Activated CD4-positive, alpha-beta T cell treated with anti-CD3 and anti-CD28 coated beads, Interleukin-10, Interleukin-2, amounts not matched to agents 100 ng/mL and 50 ng/mL, durations not matched to agents 16 hours and 8 hours (primary cell): Measurements from ENCODE around the gene POP4.

ENCODE experiments used
- DNase-seq: peaks from one replicate; pipeline ENCODE4 v3.0.0-alpha.2; 2020

The POP4 gene

GRCh38 chr19:29577649-29577963, 28.5 kb upstream of the POP4 start:
- DNase-seq: no peak

DNA sequence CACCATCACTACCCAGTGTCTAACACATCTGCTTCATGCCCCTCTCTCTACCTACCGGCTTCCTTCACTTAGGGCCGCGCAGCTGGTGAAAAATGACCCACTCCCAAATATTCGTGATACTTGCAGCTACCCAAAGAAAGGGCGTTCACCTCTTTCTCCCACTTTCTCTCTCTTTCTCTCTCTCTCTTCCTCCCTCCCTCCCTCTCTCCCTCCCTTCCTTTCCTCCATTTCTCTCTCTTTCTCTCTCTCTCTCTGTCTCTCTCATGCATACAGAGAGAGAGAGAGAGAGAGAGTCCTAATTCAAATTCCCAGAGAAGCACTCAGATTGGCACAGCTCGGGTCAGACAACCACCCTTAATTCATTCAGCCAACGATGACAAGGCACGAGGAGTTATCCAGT, 27.7 kb upstream of the POP4 start:
- no peak for DNase-seq

GRCh38 chr19:29579308-29579910, 26.7 kb upstream of the POP4 start:
- no peak for DNase-seq

DNA sequence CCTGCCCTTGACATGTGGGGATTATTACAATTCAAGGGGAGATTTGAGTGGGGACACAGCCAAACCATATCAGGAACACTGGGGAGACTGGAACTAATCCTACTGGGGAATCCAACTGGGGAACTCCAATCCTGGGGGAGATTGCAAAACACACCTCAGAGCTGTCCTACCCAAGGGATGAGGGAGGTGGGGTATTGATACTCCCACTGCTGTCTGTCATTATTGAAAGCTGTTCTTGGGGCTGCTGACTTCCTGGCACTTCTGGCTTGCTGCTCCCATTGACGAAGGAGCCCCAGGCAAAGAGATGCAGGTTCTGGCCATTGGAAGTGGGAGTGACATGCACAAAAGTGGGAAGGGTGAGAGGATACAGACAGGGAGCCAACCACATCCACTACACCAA, 24.7 kb upstream of the POP4 start:
- DNase-seq: no peak

- peak; percentile 89 for DNase-seq
Measured at GRCh38 chr19:29583196-29583999, 22.7 kb upstream of the POP4 start.

- no peak for DNase-seq
Measured at GRCh38 chr19:29586401-29586800, 19.7 kb upstream of the POP4 start.

DNA sequence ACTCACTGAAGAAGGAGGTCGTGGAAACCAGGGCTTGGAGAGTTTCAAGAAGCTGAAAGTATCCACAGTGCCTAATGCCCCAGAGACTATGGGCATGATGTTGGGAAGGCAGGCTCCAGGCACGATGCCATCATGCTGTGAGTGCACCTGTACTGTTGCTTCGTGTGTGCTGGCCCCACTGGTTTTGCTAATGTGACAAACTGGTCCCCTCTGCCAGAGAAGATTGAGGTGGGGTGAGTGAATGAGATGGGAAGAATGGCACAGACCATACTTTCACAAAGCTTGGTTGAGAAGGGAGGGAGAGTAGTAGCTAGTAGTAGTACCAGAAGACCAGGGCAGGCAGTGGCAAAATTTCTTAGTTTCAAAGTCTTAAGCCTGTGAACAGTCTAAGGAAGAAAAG, 19.0 kb upstream of the POP4 start:
- DNase-seq: no peak

GRCh38 chr19:29587518-29587986, 18.5 kb upstream of the POP4 start:
- DNase-seq: peak; percentile 96

DNA sequence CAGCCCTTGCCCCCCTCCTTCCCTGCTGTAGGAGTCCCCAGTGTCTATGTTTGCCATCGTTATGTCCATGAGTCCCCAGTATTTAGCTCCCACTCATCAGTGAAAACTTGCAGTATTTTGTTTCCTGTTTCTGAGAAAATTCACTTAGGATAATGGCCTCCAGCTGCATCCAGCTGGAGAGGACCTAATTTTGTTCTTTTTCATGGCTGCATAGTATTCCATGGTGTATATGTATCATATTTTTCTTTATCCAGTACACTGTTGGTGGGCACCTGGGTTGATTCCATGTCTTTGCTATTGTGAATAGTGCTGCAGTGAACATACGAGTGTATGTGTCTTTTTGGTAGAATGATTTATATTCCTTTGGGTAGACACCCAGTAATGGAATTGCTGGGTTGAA, 18.0 kb upstream of the POP4 start:
- DNase-seq: no peak

DNA sequence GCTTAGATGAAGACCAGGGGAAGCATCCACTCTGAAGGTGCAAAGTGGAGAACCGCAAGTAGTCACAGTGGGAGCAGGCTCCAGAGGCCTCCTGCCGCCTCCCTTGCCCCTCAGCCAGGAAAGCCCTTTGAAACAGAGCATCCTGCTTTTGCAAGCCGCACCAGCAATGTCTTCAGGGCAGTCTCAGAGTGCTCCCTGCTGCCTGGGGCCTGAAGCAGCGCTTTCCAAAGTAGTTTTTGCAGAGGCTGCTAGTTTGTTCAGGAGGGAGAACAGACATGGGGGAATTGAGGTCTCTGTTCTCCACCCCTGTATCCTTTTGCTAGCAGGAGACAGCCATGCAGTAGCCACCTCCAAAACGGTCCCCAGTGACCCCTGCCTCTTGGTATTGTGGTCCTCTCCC, 15.8 kb upstream of the POP4 start:
- no peak for DNase-seq

DNA sequence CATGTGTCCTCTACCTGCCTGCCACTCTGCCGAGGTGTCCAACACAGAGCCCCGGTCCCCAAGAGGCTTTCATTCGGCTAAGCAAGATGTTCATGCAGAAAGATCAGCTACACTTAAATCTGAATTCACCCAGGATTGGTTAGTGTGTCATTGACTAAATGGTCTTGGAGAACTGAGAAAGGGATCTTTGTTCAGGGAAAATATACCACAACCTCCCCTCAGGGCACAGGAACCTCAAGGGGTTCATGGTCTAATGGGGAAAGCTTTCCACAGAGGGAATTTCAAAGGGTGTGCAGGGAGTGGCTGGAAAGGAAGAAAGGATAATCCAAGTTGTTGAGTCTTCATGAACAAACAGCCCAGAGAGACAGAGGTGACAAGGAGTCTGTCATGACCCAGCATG, 14.4 kb upstream of the POP4 start:
- no peak for DNase-seq

DNA sequence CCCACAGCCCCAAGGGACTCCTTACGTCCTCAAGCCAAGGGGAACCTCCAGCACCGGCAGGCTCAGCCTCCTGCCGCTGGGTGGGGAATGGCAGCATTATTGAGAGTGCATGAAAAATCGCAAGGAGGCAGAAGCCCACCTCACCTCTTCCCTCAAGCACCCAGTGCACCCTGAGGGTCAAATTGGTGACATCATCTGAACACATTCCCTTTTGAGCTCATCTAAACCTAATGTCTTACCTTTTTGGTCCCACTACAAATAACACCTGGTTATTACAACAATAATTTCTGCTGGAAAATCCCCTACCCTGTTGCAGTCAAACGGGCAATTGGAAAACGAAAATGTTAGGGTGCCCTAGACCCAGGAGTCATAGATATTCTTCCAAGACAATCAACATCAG, 12.2 kb upstream of the POP4 start:
- no peak for DNase-seq

- no peak for DNase-seq
Measured at GRCh38 chr19:29596080-29596727, 9.9 kb upstream of the POP4 start.

- DNase-seq: no peak
Measured at GRCh38 chr19:29596885-29597525, 9.1 kb upstream of the POP4 start.

- DNase-seq: no peak
Measured at GRCh38 chr19:29598036-29598435, 8.0 kb upstream of the POP4 start.

GRCh38 chr19:29598496-29598895, 7.6 kb upstream of the POP4 start:
- no peak for DNase-seq

DNA sequence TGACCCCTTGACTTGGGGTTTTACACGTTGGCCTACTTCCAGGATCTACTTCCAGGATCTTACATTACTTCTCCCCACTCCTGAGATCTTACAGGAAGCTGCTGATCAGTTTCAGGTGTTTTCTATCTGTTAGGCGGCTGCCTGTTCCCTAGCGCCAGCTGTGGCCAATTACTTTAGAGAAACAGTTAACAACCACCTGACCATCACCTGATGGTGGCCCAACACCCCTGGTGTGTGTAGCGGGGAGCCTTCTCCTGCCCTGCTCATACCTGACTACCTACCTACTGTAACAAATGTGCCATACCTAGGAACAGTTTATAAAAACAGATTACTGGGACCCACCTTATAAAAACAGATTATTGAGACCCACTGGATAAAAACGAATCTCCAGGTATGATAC, 2.8 kb upstream of the POP4 start:
- no peak for DNase-seq

DNA sequence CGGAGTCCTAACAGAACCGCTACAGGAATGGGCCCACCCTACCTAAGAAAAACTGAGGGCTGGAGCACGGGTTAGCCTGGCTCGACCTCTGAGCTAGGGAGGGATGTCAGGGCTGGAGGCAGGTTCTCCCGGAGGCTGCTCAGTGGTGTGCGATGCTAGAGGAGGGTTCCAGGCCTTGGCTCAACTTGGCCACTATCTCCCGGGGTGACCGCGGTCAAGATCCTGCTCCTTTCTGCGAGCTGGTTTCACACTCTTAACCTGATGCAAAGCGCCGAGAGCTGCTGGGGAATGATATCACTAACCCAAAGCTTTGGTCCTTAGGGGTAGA, 301 bp downstream of the POP4 start:
- DNase-seq: no peak

DNA sequence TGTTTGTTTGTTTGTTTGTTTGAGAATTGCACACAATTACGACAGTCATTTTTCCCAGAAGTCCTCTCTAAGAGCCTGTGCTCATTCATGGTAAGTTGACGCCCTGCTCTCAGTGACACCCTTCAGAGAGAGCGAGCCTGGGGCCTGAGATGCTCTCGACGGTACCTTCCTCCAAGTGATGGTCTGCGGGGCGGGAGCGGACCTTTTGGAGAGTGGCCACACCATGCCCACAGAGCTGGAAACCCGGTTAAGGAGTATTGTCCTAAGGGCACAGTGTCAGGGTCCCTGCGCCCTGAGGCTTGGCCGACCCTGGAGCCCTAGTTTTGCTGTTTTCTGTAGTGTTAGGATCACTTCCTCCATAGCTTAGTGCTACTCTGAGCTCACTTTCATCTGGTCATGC, 3.6 kb downstream of the POP4 start:
- no peak for DNase-seq

DNA sequence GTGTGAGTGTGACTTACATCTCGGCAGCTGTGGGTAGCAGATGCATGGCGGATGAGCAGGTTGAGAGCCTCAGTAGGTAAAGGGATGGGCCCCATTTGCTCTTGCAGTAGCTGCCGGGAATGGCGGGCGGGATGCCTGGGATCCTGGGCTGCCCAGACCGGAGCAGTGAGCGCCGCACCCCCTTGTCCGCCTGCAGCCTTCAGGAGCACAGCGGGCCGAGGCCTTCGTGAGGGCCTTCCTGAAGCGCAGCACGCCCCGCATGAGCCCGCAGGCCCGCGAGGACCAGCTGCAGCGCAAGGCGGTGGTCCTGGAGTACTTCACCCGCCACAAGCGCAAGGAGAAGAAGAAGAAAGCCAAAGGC, 4.1 kb downstream of the POP4 start:
- no peak for DNase-seq

DNA sequence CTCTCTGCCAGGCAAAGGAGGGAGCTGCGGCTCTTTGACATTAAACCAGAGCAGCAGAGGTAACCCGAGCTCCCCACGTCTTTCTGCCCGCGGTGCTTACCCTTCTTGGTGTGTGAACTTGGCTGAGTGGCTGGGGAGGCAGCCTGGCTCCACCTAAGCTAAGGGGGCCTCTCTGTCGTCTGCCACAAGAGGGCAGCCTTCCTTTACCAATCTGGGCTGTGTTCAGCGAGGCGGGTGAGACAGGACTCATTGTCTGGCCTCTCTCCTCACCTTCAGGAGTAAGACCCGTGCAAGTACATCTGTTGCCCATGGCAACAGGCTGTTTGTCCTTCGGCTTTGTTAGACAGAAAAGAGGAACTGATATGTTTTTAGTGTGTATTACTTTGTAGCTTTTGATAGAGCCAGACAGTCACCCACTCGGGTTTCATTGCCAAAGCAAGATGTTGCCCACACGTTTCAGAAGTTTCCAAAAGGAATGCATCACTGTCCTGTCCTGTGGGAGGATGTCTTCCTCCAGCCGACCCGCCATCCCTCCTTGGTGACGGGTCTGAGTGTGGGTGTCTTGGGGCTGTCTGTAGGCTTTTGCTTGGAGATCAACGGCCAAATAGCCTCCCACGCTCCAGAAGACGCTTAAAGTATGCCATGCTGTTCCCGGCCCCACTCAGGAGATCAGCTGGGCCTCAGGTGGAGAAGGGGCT, 4.6 kb downstream of the POP4 start:
- peak; percentile 89 for DNase-seq

DNA sequence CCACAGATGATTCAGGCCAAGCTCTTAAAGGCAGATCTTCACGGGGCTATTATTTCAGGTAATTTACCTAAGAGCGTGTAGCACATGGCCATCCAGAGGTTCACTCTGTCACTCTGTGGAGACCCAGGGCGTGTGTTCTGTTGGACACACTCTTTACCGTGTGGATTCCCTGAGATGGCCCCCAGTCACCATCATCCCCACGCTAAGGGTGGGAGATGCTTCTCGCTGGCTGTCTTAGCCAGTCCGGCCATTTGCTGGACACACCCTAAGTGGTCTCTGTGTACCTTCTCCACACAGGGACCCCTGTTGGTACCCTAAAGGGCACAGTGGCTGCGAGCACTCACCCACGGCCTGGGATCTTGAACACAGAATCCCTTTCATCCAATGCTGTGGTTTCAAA, 6.0 kb downstream of the POP4 start:
- no peak for DNase-seq

GRCh38 chr19:29612801-29613595, 6.9 kb downstream of the POP4 start:
- no peak for DNase-seq
